K562 treated with DMSO at 1 percent for 4 hours (cell line): ENCODE measurements around the gene SULT1A4. TPM values are rescaled to one million over a fixed set of nuclear protein-coding genes. Genes with fewer than 3 reads are reported as not detected.

Experiments
- total RNA-seq: library from RNA; unstranded; fragments of 300-600 nt; gene quantifications from 2 replicates; pipeline ENCODE4 v1.2.3, GENCODE V29; 2022; ENCODE audit not compliant: insufficient read depth

Gene SULT1A4
- 15.7 and 16.0 TPM in 2 replicates for total RNA-seq

DNA sequence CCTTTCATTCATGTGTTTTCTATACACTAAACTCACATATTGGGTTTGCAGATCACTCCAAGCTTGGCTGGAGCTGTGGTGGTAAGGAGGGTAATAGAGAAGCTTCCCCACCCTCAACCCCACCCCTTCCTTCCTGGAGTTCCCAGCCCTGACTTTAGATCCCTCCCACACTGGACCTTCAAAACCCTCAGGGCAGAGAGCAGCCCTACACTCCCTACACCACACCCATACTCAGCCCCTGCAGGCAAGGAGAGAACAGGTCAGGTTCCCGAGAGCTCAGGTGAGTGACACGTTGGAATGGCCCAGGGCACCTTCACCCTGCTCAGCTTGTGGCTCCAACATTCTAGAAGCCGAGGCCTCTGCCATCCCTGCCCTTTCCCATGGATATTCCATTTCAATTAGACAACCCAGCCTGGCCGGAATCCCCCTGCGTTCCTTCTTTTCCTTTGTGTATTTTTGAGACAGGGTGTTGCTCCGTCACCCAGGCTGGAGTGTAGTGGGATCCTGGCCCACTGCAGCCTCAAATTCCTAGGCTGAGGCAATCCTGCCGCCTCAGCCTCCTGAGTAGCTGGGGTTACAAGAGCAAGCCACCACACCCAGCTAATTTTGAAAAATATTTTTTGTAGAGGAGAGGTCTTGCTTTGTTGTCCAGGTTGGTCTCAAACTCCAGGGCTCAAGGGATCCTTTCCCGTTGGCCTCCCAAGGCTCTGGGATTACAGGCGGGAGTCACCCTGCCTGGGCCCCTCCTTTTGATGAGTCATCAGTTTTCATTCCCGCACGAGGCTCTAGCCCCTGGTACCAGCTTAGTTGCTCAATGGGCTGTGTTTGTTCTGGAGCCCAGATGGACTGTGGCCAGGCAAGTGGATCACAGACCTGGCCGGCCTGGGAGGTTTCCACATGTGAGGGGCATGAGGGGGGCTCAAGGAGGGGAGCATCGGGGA lies at the start of gene SULT1A4:
SULT1A4 (plus strand) TSS at position 208 of the 941 bp plus-strand sequence. CDS start 1,473 bp downstream, outside the sequence.

DNA sequence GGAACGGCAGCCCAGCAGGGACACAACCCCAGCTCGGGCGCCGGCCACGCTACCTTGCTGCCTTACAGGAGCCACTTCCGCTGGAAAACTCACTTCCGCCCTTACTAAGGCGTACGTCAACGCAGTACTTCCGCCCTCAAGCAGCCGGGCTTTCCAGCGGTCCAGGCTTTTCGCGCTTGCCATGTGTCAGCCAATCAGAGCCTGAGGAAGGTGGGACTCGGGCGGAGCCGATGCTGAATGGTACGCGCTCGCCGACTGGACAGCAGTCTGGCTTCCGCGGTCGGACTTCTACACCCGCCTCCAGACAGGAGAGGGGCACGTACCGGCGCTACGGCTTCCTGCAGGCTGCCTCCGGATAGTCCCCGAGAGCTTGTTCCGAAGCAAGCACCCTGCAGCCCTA lies 5.4 kb upstream of the SULT1A4 start, which contains the start of the genes BOLA2 and SLX1B:
BOLA2 (minus strand) TSS at position 83 of the 400 bp plus-strand sequence. CDS start 98 bp downstream, outside the sequence.
SLX1B (plus strand) TSS at position 265 of the 400 bp plus-strand sequence.

DNA sequence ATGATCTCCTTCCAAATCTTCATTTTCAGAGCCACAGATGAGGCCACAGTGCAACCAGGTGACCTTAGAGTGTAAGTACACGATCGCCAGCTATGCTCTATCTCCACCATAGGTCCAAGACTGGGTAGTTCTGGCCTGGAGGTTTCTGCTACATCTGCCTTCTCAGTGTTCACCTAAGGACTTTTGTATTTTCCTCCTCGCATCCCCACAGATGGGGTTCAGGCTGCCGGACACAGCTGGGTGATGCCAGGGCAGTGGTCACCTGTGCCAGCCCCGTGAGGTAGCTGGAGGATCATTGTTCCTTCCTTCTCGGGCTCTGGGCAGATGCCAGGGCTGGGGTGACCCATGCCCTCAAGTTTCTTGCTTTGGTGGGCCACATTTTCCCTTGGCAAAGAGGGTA lies 46.6 kb downstream of the SULT1A4 start, which contains the start of gene NPIPB12:
NPIPB12 (minus strand) TSS at position 101 of the 400 bp plus-strand sequence.

Other genes starting within 250 kb of the SULT1A4 start
- gene NPIPB11, start 53.2 kb upstream of the SULT1A4 start, total RNA-seq = 1.1 and 1.2 TPM in 2 replicates
- 13.2 and 13.6 TPM in 2 replicates for gene BOLA2, start 5.6 kb upstream of the SULT1A4 start, total RNA-seq
- 14.3 and 24.3 TPM in 2 replicates for gene SLX1B, start 5.4 kb upstream of the SULT1A4 start, total RNA-seq
- 11.9 and 33.4 TPM in 2 replicates for gene NPIPB12, start 46.5 kb downstream of the SULT1A4 start, total RNA-seq
- 78.9 and 139 TPM in 2 replicates for gene SPN, start 203.3 kb downstream of the SULT1A4 start, total RNA-seq
- 240 and 278 TPM in 2 replicates for gene QPRT, start 219.3 kb downstream of the SULT1A4 start, total RNA-seq